ENCODE results near the gene CEACAM1.

The CEACAM1 gene

DNA sequence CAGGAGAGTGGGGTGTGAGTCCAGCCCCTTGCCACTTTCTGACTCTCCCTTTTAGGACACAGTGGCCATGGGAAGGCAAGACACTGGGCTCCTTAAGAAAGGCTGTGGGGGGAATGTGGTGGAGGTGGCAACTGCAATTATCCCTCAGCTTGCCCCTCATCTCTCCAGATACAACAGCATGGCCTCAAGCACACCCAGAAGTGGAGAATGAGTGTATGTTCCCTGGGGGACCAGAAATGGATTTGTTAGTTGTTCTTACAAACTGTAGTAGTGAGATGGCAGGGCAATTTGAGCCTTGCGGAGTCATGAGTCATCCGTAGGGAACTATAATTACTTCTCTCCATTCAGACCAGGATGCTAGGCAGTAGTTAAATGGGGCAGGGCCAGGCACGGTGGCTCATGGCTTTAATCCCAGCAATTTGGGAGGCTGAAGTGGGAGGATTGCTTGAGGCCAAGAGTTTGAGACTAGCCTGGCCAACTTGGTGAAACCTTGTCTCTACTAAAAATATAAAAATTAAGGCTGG is 59.9 kb downstream of the CEACAM1 start:
- H3K4me1 ChIP-seq (ENCODE audit: control insufficient read depth, low read length), result peaks cover 93% of the 10 kb centered on the region
- TF ChIP-seq CTCF (IDR thresholded peaks at IDR 0.05; ENCODE audit: low read depth, low read length, poor library complexity, severe bottlenecking) (no peak), EZH2phosphoT487 (IDR thresholded peaks at IDR 0.05; ENCODE audit: borderline replicate concordance, low read length) (no peak)
- H3K4me3 ChIP-seq (ENCODE audit: low read length), result no peak overlapping the region
- H3K9me3 ChIP-seq (ENCODE audit: control insufficient read depth, insufficient read depth, low read length), result no peaks in the 10 kb centered on the region
- peaks cover 38% of the 10 kb centered on the region for H3F3A ChIP-seq (ENCODE audit: control insufficient read depth, insufficient read depth)
- peak overlapping the region; percentile 26 for H3K4me2 ChIP-seq (ENCODE audit: low read length)
- H3K79me2 ChIP-seq (ENCODE audit: control insufficient read depth, low read length), result no peaks in the 10 kb centered on the region
- peak overlapping the region; percentile 11 for H3K27ac ChIP-seq (ENCODE audit: low read depth, low read length)
- no peaks in the 10 kb centered on the region for H3K9me2 ChIP-seq (replicated peaks; ENCODE audit: control insufficient read depth, low read length)
- no peaks in the 10 kb centered on the region for H3K36me3 ChIP-seq (ENCODE audit: control insufficient read depth, low read length)
- H3K27me3 ChIP-seq (ENCODE audit: control insufficient read depth, low read length), result no peaks in the 10 kb centered on the region
- H4K20me1 ChIP-seq (ENCODE audit: control insufficient read depth, insufficient read depth, low read depth, low read length), result no peaks in the 10 kb centered on the region

GRCh38 chr19:42467183-42467760 is 61.0 kb downstream of the CEACAM1 start:
- Histone ChIP-seq H3K4me1 (ENCODE audit: control insufficient read depth, low read length) (peaks cover 96% of the 10 kb centered on the region), H3K27me3 (ENCODE audit: control insufficient read depth, low read length) (no peaks in the 10 kb centered on the region), H4K20me1 (ENCODE audit: control insufficient read depth, insufficient read depth, low read depth, low read length) (no peaks in the 10 kb centered on the region), H3K79me2 (ENCODE audit: control insufficient read depth, low read length) (no peaks in the 10 kb centered on the region), H3K9me3 (ENCODE audit: control insufficient read depth, insufficient read depth, low read length) (no peaks in the 10 kb centered on the region), H3K27ac (ENCODE audit: low read depth, low read length) (peak overlapping the region; percentile 99), H3K4me3 (ENCODE audit: low read length) (peak overlapping the region; percentile 61), H3K4me2 (ENCODE audit: low read length) (peak overlapping the region; percentile 77), H3F3A (ENCODE audit: control insufficient read depth, insufficient read depth) (peaks cover 47% of the 10 kb centered on the region), H3K9me2 (replicated peaks; ENCODE audit: control insufficient read depth, low read length) (no peaks in the 10 kb centered on the region), H3K36me3 (ENCODE audit: control insufficient read depth, low read length) (no peaks in the 10 kb centered on the region)
- TF ChIP-seq EZH2phosphoT487 (IDR thresholded peaks at IDR 0.05; ENCODE audit: borderline replicate concordance, low read length) (no peak), CTCF (IDR thresholded peaks at IDR 0.05; ENCODE audit: low read depth, low read length, poor library complexity, severe bottlenecking) (no peak)

DNA sequence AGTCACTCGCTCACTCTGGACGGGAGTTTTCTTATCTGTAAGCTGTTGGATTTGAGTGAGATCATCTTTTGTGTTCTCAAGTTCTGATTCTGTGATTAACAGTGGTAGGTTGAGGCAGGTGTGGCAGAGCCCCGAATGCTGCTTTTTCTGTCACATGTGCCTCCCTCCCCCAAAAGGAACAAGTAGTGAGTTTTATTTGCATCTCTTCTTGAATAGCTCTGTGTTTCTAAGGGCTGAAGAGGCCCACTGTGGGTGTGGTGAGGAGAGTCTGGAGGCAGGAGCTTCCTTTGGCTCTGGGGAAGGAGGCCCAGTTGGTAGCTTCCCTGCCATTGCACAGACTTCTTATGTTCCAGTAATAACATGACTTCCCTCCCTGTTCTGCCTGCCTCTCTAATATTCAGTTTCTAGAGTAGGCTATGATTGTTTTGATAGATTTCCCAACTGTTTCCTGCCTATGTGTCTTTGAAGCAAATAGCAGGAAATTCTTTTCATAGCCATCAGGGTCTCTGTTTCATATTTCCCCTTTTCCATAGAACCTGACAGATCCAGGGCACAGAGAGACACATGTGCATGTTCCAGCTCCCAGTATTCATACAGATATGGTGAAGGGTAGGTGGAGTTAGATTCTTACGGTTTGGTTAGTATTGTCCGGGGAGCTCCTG is 61.6 kb downstream of the CEACAM1 start:
- Histone ChIP-seq H3K4me2 (ENCODE audit: low read length) (peak overlapping the region; percentile 77), H3K4me3 (ENCODE audit: low read length) (peak overlapping the region; percentile 61), H3K9me2 (replicated peaks; ENCODE audit: control insufficient read depth, low read length) (no peaks in the 10 kb centered on the region), H3K27me3 (ENCODE audit: control insufficient read depth, low read length) (no peaks in the 10 kb centered on the region), H4K20me1 (ENCODE audit: control insufficient read depth, insufficient read depth, low read depth, low read length) (no peaks in the 10 kb centered on the region), H3K79me2 (ENCODE audit: control insufficient read depth, low read length) (no peaks in the 10 kb centered on the region), H3K36me3 (ENCODE audit: control insufficient read depth, low read length) (no peaks in the 10 kb centered on the region), H3F3A (ENCODE audit: control insufficient read depth, insufficient read depth) (peaks cover 53% of the 10 kb centered on the region), H3K27ac (ENCODE audit: low read depth, low read length) (peak overlapping the region; percentile 99), H3K4me1 (ENCODE audit: control insufficient read depth, low read length) (peaks cover 96% of the 10 kb centered on the region), H3K9me3 (ENCODE audit: control insufficient read depth, insufficient read depth, low read length) (no peaks in the 10 kb centered on the region)
- TF ChIP-seq CTCF (IDR thresholded peaks at IDR 0.05; ENCODE audit: low read depth, low read length, poor library complexity, severe bottlenecking) (no peak), EZH2phosphoT487 (IDR thresholded peaks at IDR 0.05; ENCODE audit: borderline replicate concordance, low read length) (no peak)

Data from DOHH2 (cell line).